K562 (cell line): Measurements from ENCODE around the gene DNAJB11. TPM values are rescaled to one million over a fixed set of nuclear protein-coding genes. Genes with fewer than 3 reads are reported as not detected.

Experiments used
- ATAC-seq: fragments of 200-7000 bp; cut with Tn5 transposase; 3 replicates; pipeline ENCODE4 v1.9.1; 2020; ENCODE audit warnings: moderate library complexity
- BruUV-seq: library from RNA; stranded (reverse); fragments of 400-500 nt; replicated peaks from 2 replicates; lab custom pipeline; 2021; lab: Mats Ljungman, UMichigan
- CTCF ChIA-PET: fragments of 300-600 bp; formaldehyde crosslinking; extraction: SDS; loops from one replicate; lab custom pipeline; 2021; ENCODE audit warnings: low intra/inter-chr PET ratio; lab: Yijun Ruan, JAX
- POLR2A ChIA-PET: fragments of 300-600, 350-650 bp; sonication (Branson Sonifier 250); formaldehyde crosslinking; extraction: SDS; loops from one replicate; lab custom pipeline; 2021; ENCODE audit warnings: antibody characterized with exemption, inconsistent platforms; lab: Yijun Ruan, JAX
- DNase-seq, 4 experiments: peaks; one replicate each; pipeline versions ENCODE4 v3.0.0 to v3.0.0-alpha.2; 2011 to 2018; ENCODE audit warnings: low spot score in 3 of 4, mixed read lengths in 3 of 4; ENCODE audit errors: extremely low read depth in 1 of 4
- FAIRE-seq: peaks from 2 replicates; lab custom pipeline; 2011; peaks lifted over from hg19 to GRCh38; lab: Jason Lieb, UNC
- H2AFZ ChIP-seq: 2 replicates; pipeline ENCODE4 v1.6.0; 2011; ENCODE audit warnings: low read depth, low read length, control low read depth, inconsistent platforms
- H3K27ac ChIP-seq: fragments of 200-600 bp; 3 replicates; pipeline ENCODE4 v1.8.0; 2011; ENCODE audit warnings: low read depth, mild to moderate bottlenecking, control low read depth, inconsistent platforms, low read length, moderate library complexity, mixed read lengths; ENCODE audit errors: extremely low read depth
- H3K27me3 ChIP-seq, 2 experiments: fragments of 300-600 bp in 1 of 2; 2 replicates in 1 of 2; 3 replicates in 1 of 2; pipeline versions ENCODE4 v1.6.0 to v1.8.0; 2011; ENCODE audit warnings: inconsistent platforms in 2 of 2, low read length in 2 of 2, mild to moderate bottlenecking in 1 of 2, mixed read lengths in 1 of 2, moderate library complexity in 1 of 2; ENCODE audit not compliant: control insufficient read depth in 2 of 2, insufficient read depth in 2 of 2
- H3K36me3 ChIP-seq: fragments of 300-600 bp; 3 replicates; pipeline ENCODE4 v1.8.0; 2011; ENCODE audit warnings: mild to moderate bottlenecking, low read length, inconsistent platforms; ENCODE audit not compliant: control insufficient read depth, insufficient read depth
- H3K4me1 ChIP-seq, 2 experiments: fragments of 200-600 bp in 1 of 2; replicated peaks in 1 of 2; 2 replicates in 1 of 2; 3 replicates in 1 of 2; pipeline versions ENCODE4 v1.5.1 to v1.8.0; 2011; ENCODE audit warnings: inconsistent platforms in 2 of 2, low read length in 2 of 2, mild to moderate bottlenecking in 1 of 2, mixed read lengths in 1 of 2, moderate library complexity in 1 of 2; ENCODE audit not compliant: control insufficient read depth in 2 of 2, insufficient read depth in 2 of 2
- H3K4me2 ChIP-seq: 2 replicates; pipeline ENCODE4 v1.6.1; 2011; ENCODE audit warnings: low read length, control low read depth, inconsistent platforms, mixed read lengths; ENCODE audit not compliant: insufficient read depth
- H3K4me3 ChIP-seq: fragments of 200-600 bp; sonication (generic), shearing (Covaris generic); 2 replicates; pipeline ENCODE4 v1.5.1; 2016; ENCODE audit warnings: control low read depth, inconsistent platforms
- H3K79me2 ChIP-seq: fragments of 200-600 bp; 3 replicates; pipeline ENCODE4 v1.8.0; 2011; ENCODE audit warnings: low read length, inconsistent platforms; ENCODE audit not compliant: control insufficient read depth, insufficient read depth
- H3K9ac ChIP-seq, 2 experiments: 2 replicates each; pipeline versions ENCODE4 v1.6.0 to v1.6.1; 2011; ENCODE audit warnings: low read depth in 2 of 2, low read length in 2 of 2, control low read depth in 1 of 2, inconsistent platforms in 1 of 2, mild to moderate bottlenecking in 1 of 2, mixed read lengths in 1 of 2; ENCODE audit not compliant: insufficient read depth in 1 of 2
- H3K9me1 ChIP-seq: one replicate; pipeline ENCODE4 v1.6.0; 2011; ENCODE audit warnings: inconsistent platforms, mild to moderate bottlenecking, low read length, moderate library complexity; ENCODE audit not compliant: control insufficient read depth, insufficient read depth
- H3K9me3 ChIP-seq: replicated peaks from 2 replicates; pipeline ENCODE4 v1.5.1; 2011; ENCODE audit warnings: low read depth, low read length, inconsistent platforms; ENCODE audit not compliant: control insufficient read depth, insufficient read depth
- H4K20me1 ChIP-seq: replicated peaks from 2 replicates; pipeline ENCODE4 v1.6.1; 2011; ENCODE audit warnings: low read length, inconsistent platforms, mixed read lengths; ENCODE audit not compliant: control insufficient read depth, insufficient read depth
- C11orf30 ChIP-seq: fragments of 450-650 bp; IDR thresholded peaks from 2 replicates; pipeline ENCODE4 v1.6.1; 2016; ENCODE audit warnings: low read depth, mild to moderate bottlenecking
- HNRNPL ChIP-seq: fragments of 200-400 bp; formaldehyde crosslinking; IDR thresholded peaks from 2 replicates; pipeline ENCODE4 v1.6.1; 2017; ENCODE audit warnings: low read depth, mild to moderate bottlenecking, low read length
- TCF3 ChIP-seq: sonication (generic); formaldehyde crosslinking; IDR thresholded peaks from 2 replicates; pipeline ENCODE4 v1.4.0; 2020; ENCODE audit warnings: mild to moderate bottlenecking, missing genetic modification reagents
- WGBS: fragments of 100-300 bp; shearing (Covaris generic); methylation state at CpG from one replicate; pipeline ENCODE4 v1.1.6; 2016; ENCODE audit warnings: low coverage, mixed read lengths; ENCODE audit not compliant: insufficient coverage; ENCODE audit errors: missing lambda C conversion rate; 5-methylcytosine and 5-hydroxymethylcytosine counted together
- in situ Hi-C: fragments of 300-500 bp; cut with MboI; formaldehyde crosslinking; loops from 4 replicates; pipeline ENCODE4 v1.15.0; 2018; ENCODE audit warnings: inconsistent platforms, mixed read lengths
- intact Hi-C: fragments of 100-400 bp; cut with micrococcal nuclease; formaldehyde crosslinking; loops from 2 replicates; pipeline ENCODE4 v1.14.2; 2022
- polyA plus RNA-seq, 8 experiments: library from polyadenylated mRNA; depleted of rRNA in 4 of 8; stranded (reverse) in 5 of 8; unstranded in 3 of 8; fragments of >200 nt; fragmentation: Nextera tagmentation in 2 of 8; fragmentation: Illumina TruSeq in 1 of 8; extraction: Ambion mirVana in 2 of 8; extraction: Trizol in 1 of 8; gene quantifications; 2 replicates each; pipeline versions ENCODE4 v1.2.1 to v1.2.3, GENCODE V29; 2011 to 2014; ENCODE audit warnings: inconsistent platforms in 1 of 8, missing spikeins in 1 of 8
- total RNA-seq, 7 experiments: library from RNA; depleted of rRNA in 6 of 7; stranded (reverse); fragments of >200 nt in 6 of 7; fragmentation: Illumina TruSeq in 2 of 7; extraction: Trizol in 2 of 7; gene quantifications; 2 replicates each; pipeline versions ENCODE4 v1.2.1 to v1.2.3, GENCODE V29; 2011 to 2021; ENCODE audit warnings: low replicate concordance in 1 of 7
- TF ChIP-seq, protein P1 (sequence below): sonication (generic); formaldehyde crosslinking; IDR thresholded peaks from 2 replicates; pipeline ENCODE4 v1.4.0; 2020; ENCODE audit warnings: mild to moderate bottlenecking, missing genetic modification reagents
- TF ChIP-seq, protein P2 (sequence below), 2 experiments: fragments of 250-450 bp in 1 of 2; fragments of 450-650 bp in 1 of 2; sonication (Bioruptor Pico) in 1 of 2; IDR thresholded peaks; 2 replicates each; pipeline versions ENCODE4 v1.6.1 to v1.8.0; 2016 to 2021; ENCODE audit warnings: mild to moderate bottlenecking in 2 of 2, moderate library complexity in 2 of 2, missing compliant biosample characterization in 1 of 2, missing genetic modification characterization in 1 of 2

Gene DNAJB11
- total and polyA plus RNA-seq, 9 of the 15 experiments (the other 6 are each of a cell fraction or from before 2014, with no cell fraction given) = 14.8 to 74.7 (median 63.8) TPM

DNA sequence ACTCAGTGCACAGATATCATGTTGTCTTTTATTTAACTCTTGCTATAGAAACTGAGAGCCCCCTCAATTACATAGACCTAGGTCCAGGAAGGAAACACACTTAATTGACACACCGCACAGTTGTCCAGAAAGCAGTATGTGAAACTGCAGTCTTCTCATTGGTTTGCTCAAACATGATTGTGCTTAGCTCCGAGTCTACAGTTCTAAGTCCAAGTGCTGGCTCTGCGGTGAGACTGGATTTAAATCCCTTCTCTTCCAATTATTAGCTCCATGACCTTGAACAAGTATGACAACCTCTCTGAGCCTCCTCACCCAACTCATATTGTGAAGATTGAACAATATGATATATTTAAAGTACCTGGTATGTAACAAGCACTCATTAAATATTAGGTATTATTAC lies 23.3 kb downstream of the DNAJB11 start:
- Histone ChIP-seq H3K9me1 (no peaks in the 10 kb centered on the region), H3K36me3 (no peaks in the 10 kb centered on the region), H3K9ac (no peak overlapping the region), H3K79me2 (no peaks in the 10 kb centered on the region), H3K4me3 (no peak overlapping the region), H3K4me2 (no peak overlapping the region), H3K9me3 (no peaks in the 10 kb centered on the region), H2AFZ (no peak overlapping the region), H4K20me1 (no peaks in the 10 kb centered on the region), H3K27me3 (no peaks in the 10 kb centered on the region), H3K4me1 (peaks cover 0 to 28% of the 10 kb centered on the region in 2 experiments; a peak in 4 of 5 replicates), H3K27ac (no peak overlapping the region)
- FAIRE-seq (no peak), ATAC-seq (no peak), DNase-seq (no peak)
- ChIA-PET POLR2A (interaction anchor here (1.4 kb wide), 1 partner anchor 190 kb away, joined by 4 read pairs; the partner anchor contains the start of gene EIF4A2), CTCF (no interaction called here)
- no TSS peak for BruUV-seq
- in situ Hi-C loops = no loop called here
- intact Hi-C loops = no loop called here
- TF ChIP-seq C11orf30 (no peak), HNRNPL (no peak), TCF3 (CRISPR knock-in tag) (no peak)
- TF ChIP-seq, protein P1, sequence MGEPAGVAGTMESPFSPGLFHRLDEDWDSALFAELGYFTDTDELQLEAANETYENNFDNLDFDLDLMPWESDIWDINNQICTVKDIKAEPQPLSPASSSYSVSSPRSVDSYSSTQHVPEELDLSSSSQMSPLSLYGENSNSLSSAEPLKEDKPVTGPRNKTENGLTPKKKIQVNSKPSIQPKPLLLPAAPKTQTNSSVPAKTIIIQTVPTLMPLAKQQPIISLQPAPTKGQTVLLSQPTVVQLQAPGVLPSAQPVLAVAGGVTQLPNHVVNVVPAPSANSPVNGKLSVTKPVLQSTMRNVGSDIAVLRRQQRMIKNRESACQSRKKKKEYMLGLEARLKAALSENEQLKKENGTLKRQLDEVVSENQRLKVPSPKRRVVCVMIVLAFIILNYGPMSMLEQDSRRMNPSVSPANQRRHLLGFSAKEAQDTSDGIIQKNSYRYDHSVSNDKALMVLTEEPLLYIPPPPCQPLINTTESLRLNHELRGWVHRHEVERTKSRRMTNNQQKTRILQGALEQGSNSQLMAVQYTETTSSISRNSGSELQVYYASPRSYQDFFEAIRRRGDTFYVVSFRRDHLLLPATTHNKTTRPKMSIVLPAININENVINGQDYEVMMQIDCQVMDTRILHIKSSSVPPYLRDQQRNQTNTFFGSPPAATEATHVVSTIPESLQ (CRISPR knock-in tag) = no peak
- TF ChIP-seq, protein P2, sequence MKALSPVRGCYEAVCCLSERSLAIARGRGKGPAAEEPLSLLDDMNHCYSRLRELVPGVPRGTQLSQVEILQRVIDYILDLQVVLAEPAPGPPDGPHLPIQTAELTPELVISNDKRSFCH (CRISPR knock-in tag; IDR thresholded peaks at IDR 0.05) = no peak
- TF ChIP-seq, protein P2 (tag; IDR thresholded peaks at IDR 0.05) = no peak
- WGBS = 87% methylated on average over 3 of the region's 3 CpGs
